Activated CD8-positive, alpha-beta T cell treated with anti-CD3 and anti-CD28 coated beads for 36 hours (primary cell): Measurements from ENCODE around the gene CACNA1C. TPM values are rescaled to one million over a fixed set of nuclear protein-coding genes. Genes with fewer than 3 reads are reported as not detected.
"Not testable (repeated sequence)": the region's sequence is repeated elsewhere in the genome, so short reads cannot be mapped to it uniquely, and the experiment has no call there.

Source experiments
- ATAC-seq: fragments of 200-7000 bp; cut with Tn5 transposase; one replicate; pipeline ENCODE4 v1.10.0; 2021; ENCODE audit warnings: mild to moderate bottlenecking, moderate library complexity
- CTCF ChIA-PET: fragments of 350-600 bp; sonication (Branson Sonifier 250); formaldehyde crosslinking; loops from one replicate; lab custom pipeline; 2021; ENCODE audit warnings: antibody characterized with exemption; lab: Charles Lee
- POLR2A ChIA-PET: fragments of 350-600 bp; sonication (Branson Sonifier 250); formaldehyde crosslinking; loops from one replicate; lab custom pipeline; 2021; ENCODE audit warnings: antibody characterized with exemption; lab: Charles Lee
- DNase-seq: peaks from one replicate; pipeline ENCODE4 v3.0.0-alpha.2; 2020
- H3K27ac Mint-ChIP-seq: one replicate; pipeline ENCODE4 v1.8.0; 2021; ENCODE audit warnings: mild to moderate bottlenecking, mixed read lengths
- H3K27me3 Mint-ChIP-seq: one replicate; pipeline ENCODE4 v1.8.0; 2021; ENCODE audit warnings: mixed read lengths
- H3K36me3 Mint-ChIP-seq: one replicate; pipeline ENCODE4 v1.8.0; 2021; ENCODE audit warnings: low read depth, mixed read lengths
- H3K4me1 Mint-ChIP-seq: one replicate; pipeline ENCODE4 v1.8.0; 2021; ENCODE audit warnings: low read depth, mixed read lengths
- H3K4me3 Mint-ChIP-seq: one replicate; pipeline ENCODE4 v1.8.0; 2021; ENCODE audit warnings: mild to moderate bottlenecking, moderate library complexity, mixed read lengths
- H3K9me3 Mint-ChIP-seq: one replicate; pipeline ENCODE4 v1.8.0; 2021; ENCODE audit warnings: mixed read lengths
- CTCF ChIP-seq: fragments of 200-600 bp; IDR thresholded peaks from one replicate; pipeline ENCODE4 v1.8.0; 2022; ENCODE audit warnings: antibody characterized with exemption, mild to moderate bottlenecking
- intact Hi-C: fragments of 100-400 bp; cut with micrococcal nuclease; formaldehyde crosslinking; loops from one replicate; pipeline ENCODE4 v1.10.0; 2022
- total RNA-seq, 2 experiments: library from RNA; stranded (reverse); gene quantifications; one replicate each; pipeline ENCODE4 v1.2.3, GENCODE V29; 2021

The CACNA1C gene
- total RNA-seq, 2 experiments from 2014 or later, result 0.02 to 0.05 TPM

DNA sequence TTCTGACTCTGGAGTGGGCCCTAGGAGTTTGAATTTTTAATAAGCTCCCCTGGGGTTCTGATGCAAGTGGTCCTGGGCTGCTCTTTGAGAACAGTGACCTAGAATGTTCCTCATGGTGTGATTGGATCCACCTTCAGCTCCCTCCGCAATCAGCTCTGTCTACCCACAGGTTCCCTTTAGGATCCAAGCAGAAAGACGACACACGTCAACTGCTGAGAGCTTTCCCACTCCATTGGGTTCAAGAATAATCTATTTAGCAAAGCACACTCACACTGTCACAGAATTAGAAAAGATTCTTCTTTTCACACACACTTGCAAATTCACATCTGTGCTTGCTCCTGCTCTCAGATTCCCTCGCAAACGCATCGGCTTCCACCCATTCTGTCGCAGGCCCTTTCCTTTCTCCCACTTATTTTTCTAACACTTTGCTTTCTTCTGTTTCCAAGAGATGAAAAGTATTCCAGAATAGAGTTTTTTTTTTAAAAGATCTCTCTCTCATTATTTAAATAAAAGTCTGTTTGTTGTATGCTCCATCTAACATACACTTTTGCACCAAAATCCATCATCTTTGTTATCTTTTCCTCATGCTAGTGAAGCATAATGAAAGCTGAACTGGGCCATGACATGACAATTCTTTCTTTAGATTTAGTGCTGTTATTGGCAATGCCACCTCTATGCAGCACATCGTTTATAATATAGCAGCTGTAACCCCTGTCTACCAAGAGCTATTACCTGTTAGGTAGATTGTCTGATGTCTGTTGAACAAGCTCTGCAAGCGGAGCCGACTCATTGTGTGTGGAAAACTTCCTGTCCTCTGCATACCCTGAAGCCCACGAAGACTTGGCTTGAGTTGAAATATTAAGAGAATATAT, 73.1 kb downstream of the CACNA1C start:
- Mint-ChIP-seq H3K36me3 (no peaks in the 10 kb centered on the region), H3K9me3 (no peaks in the 10 kb centered on the region), H3K4me3 (no peak overlapping the region), H3K4me1 (no peaks in the 10 kb centered on the region), H3K27me3 (no peaks in the 10 kb centered on the region), H3K27ac (no peak overlapping the region)
- no peak for TF ChIP-seq CTCF
- CTCF ChIA-PET, result no interaction called here
- DNase-seq (no peak), ATAC-seq (no peak)
- intact Hi-C loops, result no loop called here
- POLR2A ChIA-PET, result no interaction called here

DNA sequence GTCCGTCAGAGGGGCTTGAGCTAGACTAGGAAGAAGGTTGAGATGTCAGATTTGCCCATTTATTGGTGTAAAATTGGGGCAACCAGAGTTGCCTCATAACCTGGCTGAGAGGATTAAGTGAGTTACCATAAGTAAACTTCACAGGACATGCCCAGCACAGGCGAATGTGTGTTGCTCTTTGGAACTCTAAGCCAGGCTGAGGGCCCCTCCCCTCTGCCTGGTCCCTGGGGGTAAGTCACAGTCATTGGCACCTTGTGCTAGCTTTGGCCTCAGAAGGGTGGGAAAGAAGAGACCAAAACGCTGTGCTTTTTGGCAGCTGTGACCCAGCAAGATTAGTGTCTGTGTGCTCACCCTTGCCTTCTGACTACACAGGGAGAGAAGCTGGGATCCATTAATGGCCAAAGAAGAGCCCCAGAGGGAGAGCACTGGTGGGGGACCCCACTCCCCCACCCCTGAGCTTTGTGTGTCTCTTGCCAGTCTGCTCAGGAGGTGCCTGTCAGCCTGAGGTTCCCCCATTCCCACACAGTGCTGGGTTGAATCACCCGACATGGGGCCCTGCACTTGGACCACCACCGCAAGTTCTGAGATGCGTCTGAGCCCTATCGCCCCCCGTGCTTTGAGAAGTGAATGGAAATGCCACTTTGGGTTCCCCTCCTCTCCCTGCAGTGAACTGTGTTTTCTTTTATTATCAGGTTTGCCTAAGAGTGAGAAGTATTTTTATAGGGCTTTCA, 74.1 kb downstream of the CACNA1C start:
- Mint-ChIP-seq H3K27ac (no peak overlapping the region), H3K4me3 (no peak overlapping the region), H3K4me1 (no peaks in the 10 kb centered on the region), H3K9me3 (no peaks in the 10 kb centered on the region), H3K36me3 (no peaks in the 10 kb centered on the region), H3K27me3 (no peaks in the 10 kb centered on the region)
- ATAC-seq (no peak), DNase-seq (no peak)
- TF ChIP-seq CTCF, result no peak
- intact Hi-C loops, result no loop called here
- CTCF ChIA-PET, result no interaction called here
- POLR2A ChIA-PET, result no interaction called here

GRCh38 chr12:2129076-2129475, 76.3 kb downstream of the CACNA1C start:
- intact Hi-C loops, result no loop called here
- POLR2A ChIA-PET, result interaction anchor here (0.7 kb wide), 1 partner anchor 9 kb away, joined by 3 read pairs; no protein-coding TSS in a partner anchor
- H3K4me1 Mint-ChIP-seq, result no peaks in the 10 kb centered on the region
- ATAC-seq (no peak), DNase-seq (no peak)
- H3K36me3 Mint-ChIP-seq, result no peaks in the 10 kb centered on the region
- no peak overlapping the region for H3K27ac Mint-ChIP-seq
- TF ChIP-seq CTCF, result no peak
- H3K9me3 Mint-ChIP-seq, result no peaks in the 10 kb centered on the region
- H3K4me3 Mint-ChIP-seq, result no peak overlapping the region
- no peaks in the 10 kb centered on the region for H3K27me3 Mint-ChIP-seq
- CTCF ChIA-PET, result no interaction called here

- H3K27me3 Mint-ChIP-seq, CTCF ChIA-PET, POLR2A ChIA-PET, H3K4me1 Mint-ChIP-seq, ATAC-seq, H3K4me3 Mint-ChIP-seq, intact Hi-C loops, H3K36me3 Mint-ChIP-seq, DNase-seq, H3K9me3 Mint-ChIP-seq, H3K27ac Mint-ChIP-seq: not testable (repeated sequence)
Measured at GRCh38 chr12:2135661-2136418, 83.1 kb downstream of the CACNA1C start.

DNA sequence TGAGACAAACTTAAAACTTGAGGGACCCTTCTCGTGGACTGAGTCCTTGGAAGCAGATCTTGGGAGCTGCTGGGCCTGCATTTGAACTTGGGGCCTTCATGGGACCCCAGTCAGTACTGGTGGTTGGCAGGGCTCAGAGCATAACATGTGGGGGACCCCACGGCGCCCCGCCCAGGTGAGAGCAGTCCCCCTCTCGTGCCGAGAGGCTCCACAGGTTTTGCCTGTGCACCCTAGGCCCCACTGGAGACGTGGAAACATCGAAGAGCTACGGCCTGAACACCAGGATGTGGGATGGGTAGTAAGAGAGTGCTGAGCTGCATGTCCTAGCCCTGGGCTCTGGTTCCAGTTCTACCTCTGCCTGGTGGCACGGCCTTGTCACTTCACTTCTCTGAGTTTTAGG, 84.1 kb downstream of the CACNA1C start:
- POLR2A ChIA-PET, result no interaction called here
- Mint-ChIP-seq H3K9me3 (no peaks in the 10 kb centered on the region), H3K27ac (no peak overlapping the region), H3K4me1 (no peaks in the 10 kb centered on the region), H3K4me3 (no peak overlapping the region), H3K27me3 (no peaks in the 10 kb centered on the region), H3K36me3 (no peaks in the 10 kb centered on the region)
- TF ChIP-seq CTCF, result no peak
- CTCF ChIA-PET, result no interaction called here
- DNase-seq, result no peak
- intact Hi-C loops, result no loop called here
- no peak for ATAC-seq
